Measurements from ENCODE around the gene SLC39A11. TPM values are rescaled to one million over a fixed set of nuclear protein-coding genes. Genes with fewer than 3 reads are reported as not detected.

Gene SLC39A11
- total and polyA plus RNA-seq, 2 of the 13 experiments (the other 11 are each of a cell fraction or from before 2014, with no cell fraction given), result 17.2 to 31.5 TPM

- peak; percentile 13 for TF ChIP-seq ZNF574 (CRISPR knock-in tag; IDR thresholded peaks at IDR 0.05)
- TF ChIP-seq TIGD3 (CRISPR knock-in tag; IDR thresholded peaks at IDR 0.05; ENCODE audit: borderline replicate concordance), result no peak
- TF ChIP-seq RELA (CRISPR knock-in tag; IDR thresholded peaks at IDR 0.05), result no peak
- peak; percentile 46; the same call in 1 of the 2 replicates for TF ChIP-seq SP5 (CRISPR knock-in tag; IDR thresholded peaks at IDR 0.05; ENCODE audit: borderline replicate concordance, low read depth)
- peak; percentile 8; the same call in 1 of the 2 replicates for TF ChIP-seq ZNF558 (CRISPR knock-in tag; IDR thresholded peaks at IDR 0.05; ENCODE audit: borderline replicate concordance)
- peak; percentile 61; the same call in 1 of the 2 replicates for TF ChIP-seq ZMYM4 (CRISPR knock-in tag; IDR thresholded peaks at IDR 0.05)
- TF ChIP-seq MAFK (conservative IDR thresholded peaks at IDR 0.05 in 1 of 2, IDR thresholded peaks at IDR 0.05 in 1 of 2; ENCODE audit: low read length in 2 of 2), result no peak
- TF ChIP-seq CSRNP1 (CRISPR knock-in tag; IDR thresholded peaks at IDR 0.05), result peak; percentile 42; the same call in 1 of the 2 replicates
- no peak for TF ChIP-seq ZFP36L1 (CRISPR knock-in tag; IDR thresholded peaks at IDR 0.05)
- TF ChIP-seq NCOA2 (CRISPR knock-in tag; IDR thresholded peaks at IDR 0.05), result peak; percentile 85
- TF ChIP-seq KMT2B (CRISPR knock-in tag; IDR thresholded peaks at IDR 0.05), result 0 out of 2 replicates have a peak, but pooled peaks have one; percentile 30
- no peak for TF ChIP-seq SKI (IDR thresholded peaks at IDR 0.05; ENCODE audit: partially characterized antibody)
- no peak for TF ChIP-seq ZFP82 (CRISPR knock-in tag; IDR thresholded peaks at IDR 0.05; ENCODE audit: borderline replicate concordance)
- TF ChIP-seq SP140L (CRISPR knock-in tag; IDR thresholded peaks at IDR 0.05; ENCODE audit: borderline replicate concordance), result no peak
- no peak for TF ChIP-seq HOXA9 (CRISPR knock-in tag; IDR thresholded peaks at IDR 0.05; ENCODE audit: borderline replicate concordance)
- TF ChIP-seq PRPF4 (IDR thresholded peaks at IDR 0.05; ENCODE audit: low read depth, low read length, poor library complexity, severe bottlenecking), result no peak
- peak; percentile 47; the same call in 1 of the 2 replicates for TF ChIP-seq KAT8 (CRISPR knock-in tag; IDR thresholded peaks at IDR 0.05)
- TF ChIP-seq YEATS4 (CRISPR knock-in tag; IDR thresholded peaks at IDR 0.05; ENCODE audit: borderline replicate concordance), result peak; percentile 73
- TF ChIP-seq AGO1 (IDR thresholded peaks at IDR 0.05; ENCODE audit: low read depth, low read length, poor library complexity, severe bottlenecking), result no peak
- TF ChIP-seq ZNF550 (CRISPR knock-in tag; IDR thresholded peaks at IDR 0.05; ENCODE audit: borderline replicate concordance), result 0 out of 2 replicates have a peak, but pooled peaks have one; percentile 75
- TF ChIP-seq ZNF768 (CRISPR knock-in tag; IDR thresholded peaks at IDR 0.05), result no peak
- TF ChIP-seq HNF4G (IDR thresholded peaks at IDR 0.05; ENCODE audit: borderline replicate concordance, low read depth, low read length), result no peak
- 0 out of 2 replicates have a peak, but pooled peaks have one; percentile 53 for TF ChIP-seq HNF4G (CRISPR knock-in tag; IDR thresholded peaks at IDR 0.05; ENCODE audit: borderline replicate concordance, low read depth)
Measured at GRCh38 chr17:72661116-72661944, 431.2 kb downstream of the SLC39A11 start (continued).

Measured in HepG2 (cell line).